ENCODE results near the gene LYST.
"Not testable (repeated sequence)": the region's sequence is repeated elsewhere in the genome, so short reads cannot be mapped to it uniquely, and the experiment has no call there.

Gene LYST

DNA sequence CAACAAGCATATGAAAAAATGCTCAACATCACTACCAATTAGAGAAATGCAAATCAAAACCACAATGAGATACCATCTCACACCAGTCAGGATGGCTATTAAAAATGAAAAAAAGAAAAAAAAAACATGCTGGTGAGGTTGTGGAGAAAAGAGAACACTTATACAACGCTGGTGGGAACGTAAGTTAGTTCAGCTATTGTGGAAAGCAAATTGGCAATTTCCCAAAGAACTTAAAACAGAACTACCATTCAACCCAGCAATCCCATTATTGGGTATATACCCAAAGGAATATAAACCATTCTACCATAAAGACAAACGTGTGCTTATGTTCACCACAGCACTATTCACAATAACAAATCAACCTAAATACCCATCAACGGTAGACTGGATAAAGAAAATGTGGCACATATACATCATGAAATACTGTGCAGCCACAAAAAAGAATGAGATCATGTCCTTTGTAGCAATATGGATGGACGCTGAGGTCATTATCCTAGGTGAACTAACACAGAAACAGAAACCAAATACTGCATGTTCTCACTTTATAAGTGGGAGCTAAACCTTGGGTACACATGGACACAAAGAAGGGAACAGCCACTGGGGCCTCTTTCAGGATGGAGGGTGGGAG lies 49.5 kb downstream of the LYST start:
- DNase-seq (ENCODE audit: low spot score) = no peak

DNA sequence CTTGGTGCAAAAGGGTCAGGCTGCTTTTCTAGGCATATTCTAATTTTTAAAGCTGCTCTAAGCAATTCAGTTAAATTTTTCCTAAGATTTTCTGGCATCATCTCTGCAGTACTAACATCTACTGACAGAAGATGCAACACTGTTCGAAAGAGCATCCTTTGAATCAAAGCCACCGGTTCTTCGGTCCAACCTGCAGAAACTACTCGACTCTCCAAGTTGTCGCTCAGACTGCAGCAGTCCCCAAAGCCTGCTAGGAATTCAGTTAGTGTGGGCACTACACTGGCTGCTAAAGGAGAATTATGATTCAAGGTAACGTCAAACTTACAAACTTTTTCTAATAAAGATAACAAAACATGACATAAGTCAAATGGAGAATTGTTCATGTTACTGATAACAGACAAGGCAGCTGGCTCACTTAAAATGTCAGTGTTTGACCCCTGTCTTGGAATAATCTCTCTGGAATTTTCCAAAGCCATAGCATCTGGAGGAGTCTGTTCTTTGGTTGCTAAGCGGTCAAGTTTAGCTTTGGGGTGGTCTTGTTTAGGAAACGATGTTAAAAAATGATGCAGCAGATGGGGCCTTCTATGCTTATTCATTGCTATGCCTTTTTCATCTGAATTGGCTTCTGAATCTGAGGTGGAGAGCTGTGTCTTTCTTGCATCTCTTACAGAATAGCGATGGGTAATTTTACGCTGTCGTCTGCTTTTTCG lies 56.9 kb downstream of the LYST start:
- no peak for DNase-seq (ENCODE audit: low spot score)

DNA sequence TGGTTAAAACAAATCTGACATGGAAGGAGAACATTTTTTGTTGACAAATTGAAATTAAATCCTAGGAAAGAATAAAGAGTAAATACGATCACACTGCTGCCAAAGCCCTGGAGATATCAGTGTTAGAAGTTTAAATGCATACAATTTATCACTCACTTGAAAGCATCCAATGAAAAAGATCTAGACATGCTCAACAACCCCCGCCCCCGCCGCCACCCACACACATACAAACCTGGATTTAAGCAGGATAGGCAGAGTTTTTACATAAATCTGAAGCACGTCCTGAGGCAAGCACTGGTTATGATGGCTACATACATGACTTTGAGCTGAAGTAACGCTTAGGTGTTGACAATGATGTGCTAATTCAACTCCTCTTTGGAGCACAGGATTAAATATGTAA lies 58.5 kb downstream of the LYST start:
- DNase-seq (ENCODE audit: low spot score) = no peak

DNA sequence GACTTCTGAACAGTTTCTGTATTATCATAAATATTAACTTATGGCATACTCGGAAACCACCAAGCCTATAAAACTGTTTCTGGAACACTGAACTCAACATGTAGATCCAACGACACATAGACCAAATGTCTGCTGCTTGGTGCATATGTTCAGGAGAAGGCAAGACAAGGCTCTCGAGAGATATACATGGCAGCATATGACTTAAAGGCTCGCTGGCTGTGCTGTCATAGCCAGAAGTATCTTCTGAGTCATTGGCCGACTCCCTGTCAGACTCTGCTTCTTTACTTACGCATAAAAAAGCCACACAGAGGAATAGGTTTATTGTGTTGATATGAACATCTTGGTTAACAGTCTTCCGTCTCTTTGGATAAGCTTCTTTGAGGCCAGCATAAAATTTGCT lies 60.6 kb downstream of the LYST start:
- DNase-seq (ENCODE audit: low spot score) = no peak

DNA sequence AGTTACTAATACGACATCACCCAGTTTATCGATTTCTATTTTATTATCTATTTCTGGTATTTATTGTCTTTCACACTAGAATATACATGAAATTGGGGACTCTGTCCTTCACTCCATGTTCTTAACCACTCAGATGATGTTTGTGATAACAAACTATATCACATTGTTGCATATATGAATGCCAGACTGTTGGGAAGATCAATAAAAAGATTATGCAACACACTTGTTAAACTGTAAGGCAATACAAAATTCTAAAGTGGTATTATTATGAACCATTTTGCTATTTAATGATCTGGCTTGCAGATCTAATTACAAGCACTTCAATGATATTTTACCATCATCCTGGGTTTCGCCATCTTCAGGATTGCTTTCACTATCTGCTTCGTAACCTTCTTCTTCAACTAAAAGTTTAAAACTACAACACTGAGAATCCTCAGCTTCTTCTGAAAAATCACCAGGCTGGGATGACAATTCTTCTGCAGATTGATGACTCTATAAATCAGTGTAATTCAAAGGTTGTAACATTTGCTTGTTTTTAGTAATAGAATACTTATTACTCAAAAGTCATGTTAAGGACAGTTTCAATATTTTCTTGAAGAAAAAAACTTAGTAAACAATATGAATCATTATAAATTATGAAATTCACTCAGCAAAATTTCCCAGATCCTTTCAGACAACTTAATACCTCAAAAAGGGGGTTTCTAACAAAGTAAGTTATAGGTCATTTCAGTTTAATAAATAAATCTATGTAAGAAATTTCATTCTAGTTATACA lies 63.9 kb downstream of the LYST start:
- no peak for DNase-seq (ENCODE audit: low spot score)

DNA sequence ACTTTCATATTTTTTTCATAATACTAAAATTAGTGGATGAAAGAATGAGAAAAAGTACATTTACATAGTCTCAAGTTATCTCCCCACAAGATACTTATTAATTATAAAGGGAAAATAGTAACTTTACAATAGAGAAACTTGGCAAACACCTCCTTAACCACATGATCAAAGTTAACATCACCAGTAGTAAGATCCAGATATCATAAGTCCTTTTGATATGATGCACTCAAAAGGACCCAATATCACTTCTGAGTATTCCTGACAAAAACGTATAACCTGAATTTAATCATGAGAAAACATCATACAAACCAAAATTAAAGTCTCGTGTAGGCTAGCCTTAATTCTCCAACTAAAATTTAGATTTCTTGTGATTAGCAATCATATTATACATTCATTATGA lies 67.4 kb downstream of the LYST start:
- no peak for DNase-seq (ENCODE audit: low spot score)

DNA sequence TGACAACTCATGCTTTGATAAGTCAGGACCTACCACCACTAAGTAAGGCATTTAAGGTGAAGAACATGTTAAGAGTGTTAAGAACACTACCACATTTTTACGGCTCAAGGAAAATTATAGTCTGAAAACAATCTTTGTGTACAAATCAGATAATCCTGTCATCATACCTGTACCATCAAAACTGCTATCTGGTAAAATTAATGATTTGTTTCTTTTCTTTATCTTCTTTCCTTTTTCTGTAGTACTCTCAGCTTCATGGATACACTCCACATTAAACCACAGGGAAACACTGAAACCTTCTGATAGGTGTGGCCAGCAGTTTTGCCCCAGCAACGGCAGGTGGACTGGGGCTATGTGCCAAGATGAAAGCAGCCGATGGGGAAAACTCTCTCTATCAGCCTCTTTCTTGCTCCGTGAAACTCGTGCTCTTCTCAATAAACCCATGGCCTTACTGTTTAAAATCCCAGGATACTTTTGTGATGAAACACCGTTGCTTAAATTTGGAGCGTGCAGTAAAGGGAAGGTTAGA lies 75.1 kb downstream of the LYST start:
- no peak for DNase-seq (ENCODE audit: low spot score)

DNA sequence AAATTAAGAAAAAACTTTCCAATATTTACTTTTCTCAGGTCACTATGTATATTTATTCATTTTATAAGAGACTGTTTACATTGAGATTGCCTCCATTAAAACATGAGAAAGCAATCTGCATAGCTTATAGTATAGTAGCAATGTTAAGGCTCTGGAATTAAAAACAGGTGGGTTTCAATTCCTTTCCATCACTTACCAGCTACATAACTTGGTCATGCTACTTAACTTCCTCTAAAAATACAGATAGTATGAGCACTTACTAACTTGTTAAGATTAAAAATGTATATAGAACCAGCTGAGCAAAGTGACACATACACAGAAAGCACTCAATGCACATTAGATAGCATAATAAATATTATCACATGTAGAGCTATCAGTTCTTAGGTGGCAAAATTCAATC lies 76.6 kb downstream of the LYST start:
- DNase-seq (ENCODE audit: low spot score) = no peak

DNA sequence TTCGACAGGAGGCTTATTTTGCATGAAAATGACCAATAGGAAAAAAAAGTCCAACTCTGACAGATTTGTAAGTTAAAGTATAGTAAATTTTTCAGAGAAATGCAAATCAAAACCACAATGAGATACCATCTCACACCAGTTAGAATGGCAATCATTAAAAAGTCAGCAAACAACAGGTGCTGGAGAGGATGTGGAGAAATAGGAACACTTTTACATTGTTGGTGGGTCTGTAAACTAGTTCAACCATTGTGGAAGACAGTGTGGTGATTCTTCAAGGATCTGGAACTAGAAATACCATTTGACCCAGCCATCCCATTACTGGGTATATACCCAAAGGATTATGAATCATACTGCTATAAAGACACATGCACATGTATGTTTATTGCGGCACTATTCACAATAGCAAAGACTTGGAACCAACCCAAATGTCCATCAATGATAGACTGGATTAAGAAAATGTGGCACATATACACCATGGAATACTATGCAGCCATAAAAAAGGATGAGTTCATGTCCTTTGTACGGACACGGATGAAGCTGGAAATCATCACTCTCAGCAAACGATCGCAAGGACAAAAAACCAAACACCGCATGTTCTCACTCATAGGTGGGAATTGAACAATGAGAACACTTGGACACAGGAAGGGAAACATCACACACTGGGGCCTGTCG lies 80.3 kb downstream of the LYST start:
- DNase-seq (ENCODE audit: low spot score) = not testable (repeated sequence)

DNA sequence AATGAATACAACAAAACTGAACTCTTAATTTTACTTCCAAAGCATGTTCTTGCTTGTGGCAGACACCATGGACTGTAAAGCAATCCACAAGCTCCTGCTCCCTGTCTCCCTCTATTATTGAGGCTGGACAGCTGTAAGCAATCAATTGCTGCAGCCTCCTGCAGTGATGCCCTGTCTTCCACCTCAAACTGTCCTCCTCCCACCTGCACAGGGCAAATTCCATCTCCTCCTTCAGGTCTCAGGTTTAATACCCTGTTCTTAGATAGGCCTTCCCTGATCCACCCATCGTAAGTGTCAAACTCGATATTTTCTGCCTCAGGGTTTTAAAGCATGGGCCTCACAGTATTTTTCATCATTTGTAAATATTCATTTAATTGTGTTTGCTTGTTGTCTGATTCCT lies 81.8 kb downstream of the LYST start:
- DNase-seq (ENCODE audit: low spot score) = no peak

DNA sequence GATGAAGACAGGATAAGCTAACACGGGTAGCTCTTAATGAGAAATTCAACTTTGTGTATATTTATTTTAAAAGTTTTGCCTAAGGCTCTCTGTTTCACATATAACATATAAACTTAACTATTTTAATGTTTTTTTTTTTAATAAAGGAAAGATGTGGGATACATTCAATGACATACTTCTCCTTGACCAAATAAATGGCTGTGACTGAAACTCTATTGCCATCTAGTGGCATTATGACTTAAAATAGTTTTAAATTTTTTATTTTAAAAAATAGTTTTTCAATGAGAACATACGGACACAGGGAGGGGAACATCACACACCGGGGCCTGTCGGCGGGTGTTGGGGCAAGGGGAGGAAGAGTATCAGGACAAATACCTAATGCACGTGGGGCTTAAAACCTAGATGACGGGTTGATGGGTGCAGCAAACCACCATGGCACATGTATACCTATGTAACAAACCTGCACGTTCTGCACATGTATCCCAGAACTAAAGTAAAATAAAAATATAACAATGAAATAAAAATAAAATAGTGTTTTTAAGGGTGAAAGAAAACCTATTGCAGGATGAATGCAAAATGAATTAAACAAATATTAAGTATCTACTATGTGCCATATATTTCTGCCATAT lies 83.4 kb downstream of the LYST start:
- peak; percentile 38 for DNase-seq (ENCODE audit: low spot score)

DNA sequence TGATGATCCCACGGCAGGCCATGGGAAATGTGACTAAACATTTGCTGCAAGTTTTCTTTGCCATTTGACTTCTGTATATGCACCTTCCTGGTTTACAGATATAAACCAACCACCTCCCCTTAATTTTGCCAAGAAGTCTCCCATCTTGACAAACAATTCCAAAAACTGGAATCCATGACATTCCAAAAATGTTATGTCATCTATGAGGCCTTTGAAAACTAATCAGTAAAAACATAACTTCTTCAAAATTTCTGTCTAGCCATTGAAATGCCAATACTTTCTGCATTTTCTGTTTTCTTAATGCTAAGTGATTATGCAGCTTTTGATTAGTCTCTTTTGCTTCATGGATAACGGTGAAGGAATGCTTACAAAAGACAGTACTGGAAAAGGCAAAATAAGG lies 84.1 kb downstream of the LYST start:
- no peak for DNase-seq (ENCODE audit: low spot score)

DNA sequence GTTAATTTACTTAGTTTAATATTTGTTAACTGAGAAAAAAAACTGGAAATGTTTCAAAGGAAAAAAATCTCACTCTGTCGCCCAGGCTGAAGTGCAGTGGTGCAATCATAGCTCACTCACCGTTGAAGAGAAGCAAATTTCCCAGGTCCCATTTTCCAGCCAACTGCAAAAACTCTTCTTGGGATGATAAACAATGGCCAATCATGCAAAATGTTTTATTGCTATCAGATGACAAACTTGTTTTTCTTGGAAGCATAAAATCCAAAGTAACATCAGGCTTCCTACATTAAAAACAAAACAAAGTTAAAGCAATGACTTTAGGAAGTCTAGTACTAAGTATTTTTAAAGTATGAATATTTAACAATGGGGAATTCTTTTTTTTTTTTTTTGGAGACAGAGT lies 84.9 kb downstream of the LYST start:
- DNase-seq (ENCODE audit: low spot score) = no peak

DNA sequence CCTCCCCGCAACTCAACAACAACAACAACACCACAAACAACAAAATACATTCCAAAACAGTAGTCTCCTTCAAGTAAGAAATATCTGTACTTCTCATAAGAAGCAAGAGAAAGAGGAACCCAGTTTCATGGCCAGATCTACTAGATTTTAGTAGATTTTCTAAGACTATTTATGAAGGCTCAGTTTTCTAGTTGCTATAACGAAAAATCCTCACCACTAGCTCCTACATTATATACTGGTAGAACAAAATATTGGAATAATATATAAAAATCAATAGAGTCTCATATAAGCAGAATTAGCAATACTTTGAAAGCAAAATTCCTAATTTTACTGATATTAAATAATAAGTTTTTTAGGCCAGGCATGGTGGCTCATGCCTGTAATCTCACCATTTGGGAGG lies 86.9 kb downstream of the LYST start:
- DNase-seq (ENCODE audit: low spot score) = no peak

DNA sequence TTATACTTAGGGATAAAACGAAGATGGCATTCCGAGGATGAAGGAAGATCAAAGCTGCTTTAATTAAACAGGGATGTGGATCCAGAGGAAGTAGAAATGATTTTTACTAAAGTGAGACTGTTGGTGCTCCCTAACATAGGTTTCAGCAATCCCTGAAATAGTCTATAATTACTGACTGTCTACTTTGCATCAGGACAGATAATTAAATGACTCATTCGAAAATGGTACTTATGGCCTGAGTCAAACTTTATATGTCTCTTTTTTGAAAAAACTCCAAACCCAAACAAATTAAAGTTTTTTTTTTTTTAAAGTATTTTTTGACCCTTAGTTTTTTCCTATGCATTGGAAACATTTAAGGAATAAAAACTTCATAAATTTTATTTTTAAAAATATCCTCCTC lies 90.3 kb downstream of the LYST start:
- no peak for DNase-seq (ENCODE audit: low spot score)

DNA sequence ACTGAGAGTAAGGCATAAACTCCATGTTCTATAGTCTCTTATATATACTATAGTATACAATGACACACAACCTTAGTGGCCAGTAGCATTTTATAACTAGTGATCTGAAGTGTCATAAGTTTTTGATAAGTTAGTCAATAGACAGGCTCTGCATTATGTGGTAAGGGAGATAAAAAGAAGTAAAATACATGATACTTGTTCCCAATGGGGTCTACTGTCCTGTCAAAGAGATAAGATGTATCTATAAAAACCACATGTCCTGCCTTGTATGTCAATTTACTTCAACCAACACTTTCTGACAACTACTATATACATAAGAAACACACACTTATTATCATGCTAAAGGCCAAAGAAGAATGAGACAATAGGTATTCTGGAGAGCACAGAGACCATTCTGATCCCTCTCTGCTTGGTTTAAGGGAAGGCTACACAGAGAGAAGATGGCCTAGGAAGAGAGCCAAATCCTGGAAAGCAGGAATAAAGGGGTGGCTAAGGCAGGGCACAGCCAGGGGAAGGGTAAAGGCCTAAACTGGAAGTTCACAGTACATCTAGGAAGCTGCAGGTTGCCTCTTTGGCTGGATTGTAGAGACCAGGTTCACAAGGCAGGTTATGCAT lies 91.4 kb downstream of the LYST start:
- no peak for DNase-seq (ENCODE audit: low spot score)

DNA sequence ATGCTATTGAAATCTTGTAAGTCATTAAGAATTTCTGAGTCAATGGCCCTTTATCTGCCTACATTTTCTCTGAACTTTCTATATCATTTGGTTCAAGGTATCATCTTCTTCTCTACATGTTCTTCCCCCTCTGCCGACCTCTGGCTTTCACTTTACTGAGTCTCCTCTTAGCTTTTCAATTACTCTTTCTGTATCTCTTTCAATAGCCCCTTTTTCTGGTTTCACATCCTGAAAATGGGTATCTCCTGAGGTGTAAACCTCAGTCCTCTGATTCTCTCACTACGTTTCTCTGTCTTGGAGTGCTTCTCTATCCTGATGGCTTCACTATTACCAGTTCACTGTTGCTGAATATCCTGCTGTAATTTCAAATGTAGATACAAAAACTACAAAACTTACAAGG lies 98.9 kb downstream of the LYST start:
- DNase-seq (ENCODE audit: low spot score) = no peak

DNA sequence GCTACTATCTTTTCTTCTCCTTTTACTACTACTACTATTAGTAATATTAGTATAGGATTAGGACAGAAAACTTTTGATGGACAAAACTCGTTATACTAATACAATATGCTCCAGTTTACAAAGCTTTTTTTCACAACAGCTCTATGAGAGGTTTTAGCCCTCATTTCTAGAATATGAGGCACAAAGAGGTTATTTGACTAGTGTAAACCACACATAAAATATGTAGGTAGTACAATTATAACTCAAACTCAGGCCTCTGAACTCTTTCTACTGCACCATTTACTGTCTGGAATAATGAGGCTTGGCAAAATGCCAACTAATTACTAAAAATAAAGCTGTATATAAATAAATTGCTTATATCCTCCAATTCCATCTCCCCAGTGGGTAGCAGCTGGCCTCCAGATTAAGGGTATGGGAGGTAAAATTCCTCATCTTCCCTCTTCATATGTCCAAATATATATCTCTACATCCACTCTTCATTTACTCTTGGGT lies 99.9 kb downstream of the LYST start:
- no peak for DNase-seq (ENCODE audit: low spot score)

DNA sequence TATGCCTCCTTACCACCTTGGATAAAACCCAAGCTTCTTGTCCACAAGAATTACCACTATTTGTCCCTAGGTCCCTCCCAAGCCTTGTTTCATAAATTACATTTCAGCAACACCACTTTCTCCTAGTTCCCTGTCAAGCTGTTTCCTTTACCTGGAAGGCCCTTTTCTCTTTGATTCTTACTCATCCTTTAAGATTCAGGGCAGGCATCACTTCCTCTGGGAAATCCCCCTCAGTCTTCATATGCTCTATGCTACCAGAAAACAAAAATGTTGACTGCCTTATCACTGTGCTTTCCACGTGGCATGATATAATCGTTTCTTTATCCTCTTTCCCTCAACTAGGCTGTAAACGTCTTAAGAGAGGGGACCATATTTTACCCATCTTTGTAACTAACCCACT lies 102.7 kb downstream of the LYST start:
- no peak for DNase-seq (ENCODE audit: low spot score)

DNA sequence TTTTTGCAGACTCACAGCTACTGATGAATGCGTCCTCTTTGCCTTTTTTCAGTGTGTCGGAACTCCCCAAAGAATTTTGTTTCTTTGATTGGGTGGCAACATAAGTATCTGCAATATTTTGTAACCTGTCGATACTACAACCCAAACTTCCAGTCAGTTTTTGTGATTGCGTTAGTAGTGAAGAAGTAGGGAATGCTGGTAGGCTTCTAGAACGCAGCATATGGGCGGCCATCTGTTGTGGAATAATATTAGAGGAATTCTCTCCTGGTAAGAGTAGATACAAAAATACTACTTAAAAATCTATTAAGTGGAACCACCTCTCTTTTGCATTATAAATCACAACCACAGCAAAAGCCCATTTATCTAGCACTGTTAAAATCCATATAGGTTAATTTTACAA lies 107.4 kb downstream of the LYST start:
- no peak for DNase-seq (ENCODE audit: low spot score)

DNA sequence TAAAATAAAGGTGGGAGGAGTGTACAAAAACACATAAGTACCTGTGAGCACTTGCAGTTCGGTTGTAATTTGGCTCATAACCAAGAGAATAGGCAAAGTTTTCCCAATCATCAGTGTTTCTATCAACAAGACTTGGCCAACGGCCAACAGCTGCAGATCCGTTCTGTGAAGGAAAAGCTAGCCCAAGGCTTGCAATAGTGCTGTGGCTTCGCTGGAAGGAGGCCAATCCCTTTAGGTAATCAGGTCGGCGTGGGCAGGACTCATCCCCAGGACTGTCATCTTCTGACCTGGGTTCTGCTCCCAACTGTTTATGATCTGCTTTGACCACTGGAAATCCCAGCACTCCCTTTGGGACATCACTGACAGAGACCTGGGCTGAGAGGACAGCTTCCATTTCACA lies 107.8 kb downstream of the LYST start:
- DNase-seq (ENCODE audit: low spot score) = no peak
